Glutamatergic neuron (in vitro differentiated cells): ENCODE data around the gene SCGB2B2. TPM values are rescaled to one million over a fixed set of nuclear protein-coding genes. Genes with fewer than 3 reads are reported as not detected.
A peak's percentile ranks its signal among the peaks of the same experiment; 100 is the strongest.

Experiments
- DNase-seq: peaks from one replicate; pipeline ENCODE4 v3.0.0; 2022
- H3K27ac Mint-ChIP-seq: one replicate; pipeline ENCODE4 v1.8.0; 2020; ENCODE audit warnings: mild to moderate bottlenecking, mixed read lengths, inconsistent platforms; ENCODE audit not compliant: unreplicated experiment
- H3K27me3 Mint-ChIP-seq: one replicate; pipeline ENCODE4 v1.8.0; 2020; ENCODE audit warnings: mild to moderate bottlenecking, moderate library complexity, mixed read lengths, inconsistent platforms; ENCODE audit not compliant: unreplicated experiment
- H3K36me3 Mint-ChIP-seq: one replicate; pipeline ENCODE4 v1.8.0; 2020; ENCODE audit warnings: mild to moderate bottlenecking, mixed read lengths, inconsistent platforms; ENCODE audit not compliant: unreplicated experiment
- H3K4me1 Mint-ChIP-seq: one replicate; pipeline ENCODE4 v1.8.0; 2020; ENCODE audit warnings: mild to moderate bottlenecking, low read depth, mixed read lengths, inconsistent platforms; ENCODE audit not compliant: unreplicated experiment
- H3K4me3 Mint-ChIP-seq: one replicate; pipeline ENCODE4 v1.8.0; 2020; ENCODE audit warnings: mild to moderate bottlenecking, mixed read lengths, inconsistent platforms; ENCODE audit not compliant: unreplicated experiment
- H3K9me3 Mint-ChIP-seq: one replicate; pipeline ENCODE4 v1.8.0; 2020; ENCODE audit warnings: mild to moderate bottlenecking, moderate library complexity, mixed read lengths, inconsistent platforms; ENCODE audit not compliant: unreplicated experiment
- CTCF ChIP-seq: fragments of 200-600 bp; sonication (generic); IDR thresholded peaks from one replicate; pipeline ENCODE4 v1.5.0; 2021; ENCODE audit not compliant: partially characterized antibody, unreplicated experiment
- total RNA-seq: library from RNA; stranded (reverse); fragmentation: NEBNext Ultra II Directional; extraction: Animal tissue kit (Norgen Biotek cat#: 25700); gene quantifications from one replicate; pipeline ENCODE4 v1.2.1, GENCODE V29; 2021; ENCODE audit not compliant: unreplicated experiment

SCGB2B2 gene
- total RNA-seq, 1 donor from 2014 or later = 1.2 TPM

DNA sequence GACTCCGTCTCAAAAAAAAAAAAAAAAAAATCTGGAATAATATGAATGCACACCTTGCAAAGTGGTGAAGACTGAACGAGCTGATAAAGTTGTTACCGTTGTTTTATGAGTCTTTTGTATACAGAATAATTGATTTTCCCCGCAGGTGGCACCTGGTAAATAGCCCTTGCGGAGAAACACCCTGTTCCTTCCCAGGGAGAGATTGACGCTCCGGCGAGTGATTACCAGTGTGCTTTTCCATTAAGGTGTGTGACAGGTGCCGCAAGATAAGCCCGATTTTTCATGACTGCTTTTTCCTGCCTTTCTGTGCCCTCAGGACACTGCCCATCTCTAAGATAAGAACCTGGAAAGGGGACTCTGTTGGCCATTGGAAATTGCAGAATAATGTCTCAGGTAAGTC, 1.5 kb upstream of the SCGB2B2 start:
- Mint-ChIP-seq H3K9me3 (peaks cover 16% of the 10 kb centered on the region), H3K4me1 (peaks cover 9% of the 10 kb centered on the region), H3K36me3 (peaks cover 22% of the 10 kb centered on the region), H3K27ac (peak overlapping the region; percentile 85), H3K27me3 (peaks cover 5% of the 10 kb centered on the region), H3K4me3 (peak overlapping the region; percentile 89)
- no peak for DNase-seq
- TF ChIP-seq CTCF = no peak

DNA sequence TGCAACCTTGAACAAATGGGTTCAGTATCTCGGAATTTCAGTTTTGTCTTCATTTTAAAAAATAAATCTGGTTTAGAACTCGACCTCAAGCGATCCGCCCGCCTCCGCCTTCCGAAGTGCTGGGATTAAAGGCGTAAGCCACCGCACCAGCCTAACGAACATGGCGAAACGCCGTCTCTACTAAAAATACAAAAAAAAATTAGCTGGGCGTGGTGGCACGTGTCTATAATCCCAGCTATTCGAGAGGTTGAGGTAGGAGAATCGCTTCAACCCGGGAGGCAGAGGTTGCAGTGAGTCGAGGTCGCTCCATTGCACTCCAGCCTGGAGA, 1.1 kb upstream of the SCGB2B2 start:
- Mint-ChIP-seq H3K4me3 (peak overlapping the region; percentile 89), H3K36me3 (peaks cover 19% of the 10 kb centered on the region), H3K27ac (peak overlapping the region; percentile 85), H3K27me3 (peaks cover 5% of the 10 kb centered on the region), H3K9me3 (peaks cover 15% of the 10 kb centered on the region), H3K4me1 (peaks cover 9% of the 10 kb centered on the region)
- DNase-seq = no peak
- no peak for TF ChIP-seq CTCF

GRCh38 chr19:34677386-34678084, 576 bp upstream of the SCGB2B2 start, which contains the start of gene ZNF302:
ZNF302 (plus strand) TSS chr19:34677678; CDS start chr19:34678805, 1,127 bp downstream.
- peaks cover 5% of the 10 kb centered on the region for H3K27me3 Mint-ChIP-seq
- peaks cover 12% of the 10 kb centered on the region for H3K9me3 Mint-ChIP-seq
- peak within 1 kb of the TSS; percentile 100 for H3K4me3 Mint-ChIP-seq
- H3K36me3 Mint-ChIP-seq = peaks cover 14% of the 10 kb centered on the region
- H3K4me1 Mint-ChIP-seq = peaks cover 9% of the 10 kb centered on the region
- peak within 1 kb of the TSS; percentile 99 for H3K27ac Mint-ChIP-seq
- TF ChIP-seq CTCF = no peak
- DNase-seq = peak; percentile 95

GRCh38 chr19:34675919-34676318, 1.0 kb downstream of the SCGB2B2 start:
- peaks cover 6% of the 10 kb centered on the region for H3K36me3 Mint-ChIP-seq
- peaks cover 5% of the 10 kb centered on the region for H3K27me3 Mint-ChIP-seq
- H3K4me3 Mint-ChIP-seq = peak overlapping the region; percentile 53
- DNase-seq = no peak
- H3K27ac Mint-ChIP-seq = no peak overlapping the region
- H3K9me3 Mint-ChIP-seq = peaks cover 12% of the 10 kb centered on the region
- TF ChIP-seq CTCF = no peak
- H3K4me1 Mint-ChIP-seq = peaks cover 9% of the 10 kb centered on the region

GRCh38 chr19:34675250-34675649, 1.7 kb downstream of the SCGB2B2 start:
- H3K4me1 Mint-ChIP-seq = peaks cover 9% of the 10 kb centered on the region
- DNase-seq = no peak
- peaks cover 6% of the 10 kb centered on the region for H3K36me3 Mint-ChIP-seq
- H3K27me3 Mint-ChIP-seq = peaks cover 5% of the 10 kb centered on the region
- no peak for TF ChIP-seq CTCF
- no peak overlapping the region for H3K4me3 Mint-ChIP-seq
- no peak overlapping the region for H3K27ac Mint-ChIP-seq
- H3K9me3 Mint-ChIP-seq = peaks cover 12% of the 10 kb centered on the region
